Left ventricle myocardium inferior (tissue), 1 donor: ENCODE data around the gene SLC39A11. TPM values are rescaled to one million over a fixed set of nuclear protein-coding genes. Genes with fewer than 3 reads are reported as not detected.

Experiments
- DNase-seq: peaks from one replicate; pipeline ENCODE4 v3.0.0-alpha.2; 2020
- H3K27ac ChIP-seq: fragments of 200-600 bp; replicated peaks from 2 replicates; pipeline ENCODE4 v1.8.0; 2021
- H3K27me3 ChIP-seq: fragments of 200-600 bp; 2 replicates; pipeline ENCODE4 v1.8.0; 2021; ENCODE audit warnings: low read depth
- H3K36me3 ChIP-seq: fragments of 200-600 bp; 2 replicates; pipeline ENCODE4 v1.8.0; 2021
- H3K4me1 ChIP-seq: fragments of 200-600 bp; 2 replicates; pipeline ENCODE4 v1.8.0; 2021
- H3K4me3 ChIP-seq: fragments of 200-600 bp; 2 replicates; pipeline ENCODE4 v1.8.0; 2021; ENCODE audit warnings: mild to moderate bottlenecking, moderate library complexity
- H3K9me3 ChIP-seq: fragments of 200-600 bp; replicated peaks from 2 replicates; pipeline ENCODE4 v1.8.0; 2021
- intact Hi-C: fragments of 100-400 bp; cut with micrococcal nuclease; formaldehyde crosslinking; loops from one replicate; pipeline ENCODE4 v1.11.0; 2022
- total RNA-seq: library from RNA; stranded (reverse); fragmentation: NEBNext Ultra II Directional; extraction: Animal tissue kit (Norgen Biotek cat#: 25700); gene quantifications from one replicate; pipeline ENCODE4 v1.2.1, GENCODE V29; 2021
- TF ChIP-seq, protein P1 (sequence below): fragments of 200-600 bp; IDR thresholded peaks from 2 replicates; pipeline ENCODE4 v1.8.0; 2021; ENCODE audit warnings: antibody characterized with exemption, mild to moderate bottlenecking, borderline replicate concordance
- donor health status: DM: no; HTN: yes; CAD: no; lungs with severe emphysema.

The SLC39A11 gene
- total RNA-seq, 1 donor from 2014 or later, result 6.4 TPM

DNA sequence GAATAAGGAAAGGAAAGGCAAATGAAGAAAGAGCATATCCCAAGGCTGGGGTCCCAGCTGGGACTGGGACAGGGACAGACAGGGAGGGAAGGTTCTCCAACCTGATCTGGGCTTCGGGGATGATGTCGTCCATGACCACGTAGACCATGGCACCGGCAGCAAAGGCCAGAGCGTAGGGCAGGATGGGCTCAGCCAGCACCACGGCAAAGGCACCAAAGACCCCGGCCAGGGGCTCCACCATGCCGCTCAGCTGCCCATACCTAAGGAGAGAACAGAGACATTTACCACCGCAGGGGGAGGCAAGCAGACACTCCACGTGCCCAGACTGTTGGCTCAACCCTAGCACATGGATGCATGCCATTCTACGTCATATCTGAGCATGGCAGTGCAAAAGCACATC lies 443.8 kb downstream of the SLC39A11 start:
- H3K27ac ChIP-seq, result no peak overlapping the region
- H3K9me3 ChIP-seq, result no peaks in the 10 kb centered on the region
- DNase-seq, result no peak
- no peaks in the 10 kb centered on the region for H3K4me1 ChIP-seq
- no peaks in the 10 kb centered on the region for H3K36me3 ChIP-seq
- TF ChIP-seq, protein P1, sequence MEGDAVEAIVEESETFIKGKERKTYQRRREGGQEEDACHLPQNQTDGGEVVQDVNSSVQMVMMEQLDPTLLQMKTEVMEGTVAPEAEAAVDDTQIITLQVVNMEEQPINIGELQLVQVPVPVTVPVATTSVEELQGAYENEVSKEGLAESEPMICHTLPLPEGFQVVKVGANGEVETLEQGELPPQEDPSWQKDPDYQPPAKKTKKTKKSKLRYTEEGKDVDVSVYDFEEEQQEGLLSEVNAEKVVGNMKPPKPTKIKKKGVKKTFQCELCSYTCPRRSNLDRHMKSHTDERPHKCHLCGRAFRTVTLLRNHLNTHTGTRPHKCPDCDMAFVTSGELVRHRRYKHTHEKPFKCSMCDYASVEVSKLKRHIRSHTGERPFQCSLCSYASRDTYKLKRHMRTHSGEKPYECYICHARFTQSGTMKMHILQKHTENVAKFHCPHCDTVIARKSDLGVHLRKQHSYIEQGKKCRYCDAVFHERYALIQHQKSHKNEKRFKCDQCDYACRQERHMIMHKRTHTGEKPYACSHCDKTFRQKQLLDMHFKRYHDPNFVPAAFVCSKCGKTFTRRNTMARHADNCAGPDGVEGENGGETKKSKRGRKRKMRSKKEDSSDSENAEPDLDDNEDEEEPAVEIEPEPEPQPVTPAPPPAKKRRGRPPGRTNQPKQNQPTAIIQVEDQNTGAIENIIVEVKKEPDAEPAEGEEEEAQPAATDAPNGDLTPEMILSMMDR, result no peak
- no peaks in the 10 kb centered on the region for H3K27me3 ChIP-seq
- intact Hi-C loops, result no loop called here
- no peak overlapping the region for H3K4me3 ChIP-seq

DNA sequence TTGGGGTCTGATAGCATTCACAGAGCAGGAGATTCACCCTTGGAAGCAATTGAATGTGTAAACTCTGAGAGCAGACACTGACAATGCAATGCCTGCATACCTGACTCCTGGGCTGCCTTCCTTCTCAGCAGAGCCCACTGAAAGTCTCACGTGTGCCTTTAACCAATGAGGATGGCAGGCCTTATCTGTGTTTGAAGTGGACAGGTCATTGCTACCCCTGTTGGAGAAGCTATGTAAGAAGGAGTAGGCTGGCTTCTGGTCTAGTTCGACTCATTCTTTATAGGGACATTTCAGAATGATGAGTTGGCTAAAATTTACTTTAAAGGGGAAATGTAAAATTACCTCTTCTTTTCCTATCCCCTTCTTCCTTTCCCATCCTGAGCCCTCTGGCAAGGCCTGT lies 446.3 kb downstream of the SLC39A11 start:
- no peaks in the 10 kb centered on the region for H3K4me1 ChIP-seq
- TF ChIP-seq, protein P1, result no peak
- H3K9me3 ChIP-seq, result no peaks in the 10 kb centered on the region
- H3K27me3 ChIP-seq, result peaks cover 10% of the 10 kb centered on the region
- intact Hi-C loops, result no loop called here
- H3K27ac ChIP-seq, result no peak overlapping the region
- H3K36me3 ChIP-seq, result no peaks in the 10 kb centered on the region
- no peak overlapping the region for H3K4me3 ChIP-seq
- no peak for DNase-seq

DNA sequence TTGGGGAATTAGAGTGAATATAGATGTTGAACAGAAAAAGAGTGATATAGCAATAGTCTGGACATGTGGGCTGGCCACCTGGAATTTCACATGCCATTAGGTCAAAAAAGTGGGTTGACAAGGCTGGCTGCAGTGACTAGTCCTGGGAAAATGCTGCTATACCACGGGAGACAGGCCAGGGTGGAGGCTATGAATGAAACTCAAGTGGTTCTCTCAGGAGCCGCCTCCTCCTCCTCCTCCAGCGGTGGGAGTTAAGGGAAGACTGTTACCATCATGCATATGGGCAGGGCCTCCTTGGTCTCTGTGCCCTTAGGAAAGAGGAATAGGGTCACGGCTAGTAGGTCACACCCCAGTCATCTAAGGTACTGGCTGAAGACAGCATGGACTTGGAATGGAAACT lies 448.0 kb downstream of the SLC39A11 start:
- Histone ChIP-seq H3K36me3 (no peaks in the 10 kb centered on the region), H3K27ac (no peak overlapping the region), H3K27me3 (peaks cover 27% of the 10 kb centered on the region), H3K4me3 (no peak overlapping the region), H3K4me1 (no peaks in the 10 kb centered on the region), H3K9me3 (no peaks in the 10 kb centered on the region)
- DNase-seq, result no peak
- intact Hi-C loops, result no loop called here
- TF ChIP-seq, protein P1, result no peak

DNA sequence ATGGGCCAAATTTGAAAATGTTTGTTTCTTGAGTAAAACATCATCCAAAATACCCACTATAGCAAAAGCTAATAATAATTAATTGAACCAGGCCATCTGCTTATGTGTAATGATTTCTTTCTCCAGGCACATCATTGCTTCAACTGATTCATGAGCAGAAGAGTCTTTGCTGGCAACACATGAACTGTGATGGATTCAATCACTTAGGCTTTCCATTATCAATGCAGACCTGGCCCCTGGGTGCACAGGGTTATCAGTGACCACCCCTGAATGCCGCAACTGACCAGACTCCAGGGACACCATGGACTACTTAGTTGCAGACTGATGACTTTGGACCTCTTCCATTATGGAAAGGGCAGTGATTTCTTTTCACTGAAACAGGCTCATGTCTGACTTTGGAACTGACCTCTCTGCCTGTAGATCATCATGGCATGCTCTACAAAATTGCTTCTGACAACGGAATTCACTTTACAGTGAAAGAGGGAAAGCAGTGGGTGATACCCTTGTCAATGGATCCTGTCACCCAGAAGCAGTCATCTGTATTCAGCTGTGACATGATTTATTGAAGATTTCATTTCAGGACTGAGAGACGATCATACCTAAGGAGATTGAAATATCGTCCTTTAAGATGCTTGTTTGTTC lies 448.8 kb downstream of the SLC39A11 start:
- TF ChIP-seq, protein P1, result no peak
- DNase-seq, result no peak
- Histone ChIP-seq H3K9me3 (no peaks in the 10 kb centered on the region), H3K4me3 (no peak overlapping the region), H3K27me3 (peaks cover 35% of the 10 kb centered on the region), H3K4me1 (no peaks in the 10 kb centered on the region), H3K36me3 (no peaks in the 10 kb centered on the region), H3K27ac (no peak overlapping the region)
- intact Hi-C loops, result no loop called here

DNA sequence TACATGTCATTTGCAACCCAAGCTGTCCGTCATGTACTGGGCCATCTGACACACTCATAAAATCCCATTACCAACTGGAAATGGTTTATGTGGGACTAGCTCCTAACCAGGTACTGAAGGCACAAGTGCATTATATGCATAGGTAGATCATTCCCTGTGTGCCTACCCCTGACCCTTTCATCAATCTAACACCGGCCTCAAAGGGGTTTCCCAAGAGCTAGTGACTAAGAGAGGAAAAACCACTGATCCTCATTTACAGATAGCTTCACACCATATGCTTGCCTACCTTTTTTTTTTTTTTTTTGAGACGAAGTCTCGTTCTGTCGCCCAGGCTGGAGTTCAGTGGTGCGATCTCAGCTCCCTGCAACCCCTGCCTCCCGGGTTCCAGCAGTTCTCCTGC lies 449.8 kb downstream of the SLC39A11 start:
- Histone ChIP-seq H3K9me3 (no peaks in the 10 kb centered on the region), H3K4me3 (no peak overlapping the region), H3K4me1 (no peaks in the 10 kb centered on the region), H3K36me3 (no peaks in the 10 kb centered on the region), H3K27ac (no peak overlapping the region), H3K27me3 (peaks cover 40% of the 10 kb centered on the region)
- no peak for DNase-seq
- TF ChIP-seq, protein P1, result no peak
- intact Hi-C loops, result no loop called here
